ENCODE data around the gene IKZF4.

GRCh38 chr12:55973599-55974307 is 47.1 kb upstream of the IKZF4 start, which contains the start of gene RAB5B:
- TF ChIP-seq, protein P1, sequence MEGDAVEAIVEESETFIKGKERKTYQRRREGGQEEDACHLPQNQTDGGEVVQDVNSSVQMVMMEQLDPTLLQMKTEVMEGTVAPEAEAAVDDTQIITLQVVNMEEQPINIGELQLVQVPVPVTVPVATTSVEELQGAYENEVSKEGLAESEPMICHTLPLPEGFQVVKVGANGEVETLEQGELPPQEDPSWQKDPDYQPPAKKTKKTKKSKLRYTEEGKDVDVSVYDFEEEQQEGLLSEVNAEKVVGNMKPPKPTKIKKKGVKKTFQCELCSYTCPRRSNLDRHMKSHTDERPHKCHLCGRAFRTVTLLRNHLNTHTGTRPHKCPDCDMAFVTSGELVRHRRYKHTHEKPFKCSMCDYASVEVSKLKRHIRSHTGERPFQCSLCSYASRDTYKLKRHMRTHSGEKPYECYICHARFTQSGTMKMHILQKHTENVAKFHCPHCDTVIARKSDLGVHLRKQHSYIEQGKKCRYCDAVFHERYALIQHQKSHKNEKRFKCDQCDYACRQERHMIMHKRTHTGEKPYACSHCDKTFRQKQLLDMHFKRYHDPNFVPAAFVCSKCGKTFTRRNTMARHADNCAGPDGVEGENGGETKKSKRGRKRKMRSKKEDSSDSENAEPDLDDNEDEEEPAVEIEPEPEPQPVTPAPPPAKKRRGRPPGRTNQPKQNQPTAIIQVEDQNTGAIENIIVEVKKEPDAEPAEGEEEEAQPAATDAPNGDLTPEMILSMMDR (conservative IDR thresholded peaks at IDR 0.05; ENCODE audit: low read depth, low read length) = no peak
- TF ChIP-seq EZH2 (IDR thresholded peaks at IDR 0.05; ENCODE audit: low read length, unreplicated experiment) = no peak

Measured in PC-3 (cell line).